Testis (tissue), 3 donors: ENCODE results near the gene SP140L. TPM values are rescaled to one million over a fixed set of nuclear protein-coding genes. Genes with fewer than 3 reads are reported as not detected.
"Not testable (repeated sequence)": the region's sequence is repeated elsewhere in the genome, so short reads cannot be mapped to it uniquely, and the experiment has no call there.

Source experiments
- DNase-seq: peaks from one replicate; pipeline ENCODE4 v3.0.0-alpha.2; 2019
- H3K27ac ChIP-seq, 2 donors: fragments of 200-600 bp; sonication (generic); one replicate each; pipeline ENCODE4 v1.5.1; 2019
- H3K27me3 ChIP-seq: fragments of 200-600 bp; sonication (generic); one replicate; pipeline ENCODE4 v1.5.1; 2019
- H3K36me3 ChIP-seq: fragments of 200-600 bp; sonication (generic); one replicate; pipeline ENCODE4 v1.5.1; 2017; ENCODE audit warnings: low read depth; ENCODE audit errors: missing control alignments
- H3K4me1 ChIP-seq: fragments of 200-600 bp; sonication (generic); one replicate; pipeline ENCODE4 v1.5.1; 2019
- H3K4me3 ChIP-seq, 2 donors: fragments of 200-600 bp; sonication (generic); one replicate each; pipeline ENCODE4 v1.5.1; 2017 to 2019
- H3K9me3 ChIP-seq: fragments of 200-600 bp; sonication (generic); one replicate; pipeline ENCODE4 v1.5.1; 2017
- POLR2A ChIP-seq: fragments of 450-650 bp; IDR thresholded peaks from one replicate; pipeline ENCODE4 v1.6.1; 2017; ENCODE audit warnings: antibody characterized with exemption, mild to moderate bottlenecking, moderate library complexity
- WGBS, 2 donors: methylation state at CpG; one replicate each; pipeline ENCODE4 v1.1.5; 2018; 5-methylcytosine and 5-hydroxymethylcytosine counted together
- intact Hi-C: fragments of 100-400 bp; cut with DNase I; formaldehyde crosslinking; loops from one replicate; pipeline ENCODE4 v1.15.1; 2023; ENCODE audit warnings: low total_unique reads
- polyA plus RNA-seq: library from polyadenylated mRNA; stranded (reverse); fragments of 350-450 nt; fragmentation: Illumina TruSeq; extraction: RNeasy Lipid Tissue Mini Kit (QIAGEN cat#74804); gene quantifications from one replicate; pipeline ENCODE4 v1.2.3, GENCODE V29; 2014; ENCODE audit warnings: low read depth, low replicate concordance; ENCODE audit not compliant: insufficient read depth
- total RNA-seq, 2 donors: library from RNA; depleted of rRNA; stranded (reverse); fragments of >200 nt; gene quantifications; one replicate each; pipeline ENCODE4 v1.2.3, GENCODE V29; 2016
- TF ChIP-seq, protein P1 (sequence below), 3 experiments: fragments of 450-650 bp in 2 of 3; fragments of 200-600 bp in 1 of 3; sonication (generic) in 1 of 3; IDR thresholded peaks; one replicate each; pipeline ENCODE4 v1.5.1; 2016 to 2019; ENCODE audit warnings: antibody characterized with exemption in 3 of 3, mild to moderate bottlenecking in 2 of 3, moderate library complexity in 1 of 3

Gene SP140L
- total and polyA plus RNA-seq, 3 donors from 2014 or later, result 7.2 to 21.9 (median 7.9) TPM

DNA sequence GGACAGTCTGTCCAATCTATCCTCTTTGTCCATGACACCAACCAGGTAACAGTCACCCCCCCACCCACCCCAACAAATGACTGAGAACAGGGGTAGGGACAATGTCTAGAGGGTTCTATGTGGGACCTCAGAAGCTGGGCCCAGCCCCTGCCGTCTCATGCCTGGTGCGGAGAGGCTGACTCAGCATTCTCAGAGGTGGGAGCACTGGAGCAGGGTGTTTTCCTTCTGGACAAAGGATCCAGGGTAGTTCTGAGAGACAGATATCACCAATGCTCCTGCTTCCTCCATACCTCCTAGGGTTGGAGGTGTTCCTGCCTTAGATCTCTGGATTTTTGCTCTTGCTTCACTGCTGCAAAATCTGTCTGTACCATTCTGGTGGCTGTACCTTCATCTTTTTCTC lies 55.1 kb downstream of the SP140L start:
- TF ChIP-seq, protein P1, sequence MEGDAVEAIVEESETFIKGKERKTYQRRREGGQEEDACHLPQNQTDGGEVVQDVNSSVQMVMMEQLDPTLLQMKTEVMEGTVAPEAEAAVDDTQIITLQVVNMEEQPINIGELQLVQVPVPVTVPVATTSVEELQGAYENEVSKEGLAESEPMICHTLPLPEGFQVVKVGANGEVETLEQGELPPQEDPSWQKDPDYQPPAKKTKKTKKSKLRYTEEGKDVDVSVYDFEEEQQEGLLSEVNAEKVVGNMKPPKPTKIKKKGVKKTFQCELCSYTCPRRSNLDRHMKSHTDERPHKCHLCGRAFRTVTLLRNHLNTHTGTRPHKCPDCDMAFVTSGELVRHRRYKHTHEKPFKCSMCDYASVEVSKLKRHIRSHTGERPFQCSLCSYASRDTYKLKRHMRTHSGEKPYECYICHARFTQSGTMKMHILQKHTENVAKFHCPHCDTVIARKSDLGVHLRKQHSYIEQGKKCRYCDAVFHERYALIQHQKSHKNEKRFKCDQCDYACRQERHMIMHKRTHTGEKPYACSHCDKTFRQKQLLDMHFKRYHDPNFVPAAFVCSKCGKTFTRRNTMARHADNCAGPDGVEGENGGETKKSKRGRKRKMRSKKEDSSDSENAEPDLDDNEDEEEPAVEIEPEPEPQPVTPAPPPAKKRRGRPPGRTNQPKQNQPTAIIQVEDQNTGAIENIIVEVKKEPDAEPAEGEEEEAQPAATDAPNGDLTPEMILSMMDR (IDR thresholded peaks at IDR 0.05), result no peak
- no peak for TF ChIP-seq POLR2A
- 96% methylated on average over 2 of the region's 2 CpGs; no CpG with 5 or more reads in 1 of the 2 donors for WGBS, 2 donors
- intact Hi-C loops, result no loop called here
- no peaks in the 10 kb centered on the region for H3K36me3 ChIP-seq
- no peaks in the 10 kb centered on the region for H3K27me3 ChIP-seq
- H3K4me3 ChIP-seq, result no peak overlapping the region
- DNase-seq, result no peak
- no peaks in the 10 kb centered on the region for H3K9me3 ChIP-seq
- no peak overlapping the region for H3K27ac ChIP-seq
- H3K4me1 ChIP-seq, result no peaks in the 10 kb centered on the region

DNA sequence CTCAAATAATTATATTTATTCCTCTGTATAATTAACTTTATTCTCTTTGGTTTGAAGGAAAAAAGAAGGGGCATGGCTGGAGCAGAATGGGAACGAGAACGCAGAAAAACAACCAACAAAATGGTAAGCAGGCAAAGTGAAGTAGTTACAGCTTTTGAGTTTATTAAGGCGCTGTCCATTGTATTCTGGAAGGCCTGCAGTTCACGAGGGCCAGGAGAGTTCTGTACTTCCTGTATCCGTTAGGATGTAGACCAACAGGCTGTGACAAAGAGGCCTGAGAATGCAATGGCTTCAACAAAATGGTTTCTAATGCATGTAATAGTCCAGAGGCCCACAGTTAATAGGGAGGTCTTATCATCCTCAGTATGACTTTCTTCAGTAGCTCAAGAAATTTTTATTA lies 56.5 kb downstream of the SP140L start:
- DNase-seq, result no peak
- H3K4me3 ChIP-seq, result no peak overlapping the region
- H3K27ac ChIP-seq, result no peak overlapping the region
- intact Hi-C loops, result no loop called here
- no peaks in the 10 kb centered on the region for H3K9me3 ChIP-seq
- no peaks in the 10 kb centered on the region for H3K27me3 ChIP-seq
- H3K36me3 ChIP-seq, result no peaks in the 10 kb centered on the region
- no peak for TF ChIP-seq POLR2A
- TF ChIP-seq, protein P1 (IDR thresholded peaks at IDR 0.05), result no peak
- 69 to 72% methylated on average over 5 of the region's 5 CpGs for WGBS, 2 donors
- H3K4me1 ChIP-seq, result no peaks in the 10 kb centered on the region

DNA sequence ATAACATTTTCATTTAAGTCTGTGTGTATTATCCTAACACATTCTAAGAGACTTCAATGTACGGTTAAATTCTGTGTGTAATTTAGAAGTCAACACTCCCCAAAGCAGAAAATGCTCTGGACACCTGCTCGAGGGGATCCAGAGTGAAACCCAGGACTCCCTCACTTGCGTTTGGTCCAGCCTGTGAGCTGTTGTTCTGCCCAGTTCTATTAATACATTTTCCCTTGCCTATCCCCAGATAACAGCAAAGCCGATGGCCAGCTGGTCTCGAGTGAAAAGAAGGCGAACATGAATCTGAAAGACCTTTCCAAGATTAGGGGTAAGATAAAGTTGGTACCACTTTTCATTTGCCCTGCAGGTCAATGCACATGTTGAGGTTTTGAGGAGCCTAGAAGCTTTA lies 58.0 kb downstream of the SP140L start:
- Histone ChIP-seq H3K27me3 (no peaks in the 10 kb centered on the region), H3K27ac (no peak overlapping the region), H3K36me3 (no peaks in the 10 kb centered on the region), H3K4me3 (no peak overlapping the region), H3K4me1 (no peaks in the 10 kb centered on the region), H3K9me3 (no peaks in the 10 kb centered on the region)
- WGBS, 2 donors, result 90% methylated on average over 6 of the region's 6 CpGs
- no peak for DNase-seq
- no peak for TF ChIP-seq POLR2A
- TF ChIP-seq, protein P1 (IDR thresholded peaks at IDR 0.05), result no peak
- intact Hi-C loops, result no loop called here

DNA sequence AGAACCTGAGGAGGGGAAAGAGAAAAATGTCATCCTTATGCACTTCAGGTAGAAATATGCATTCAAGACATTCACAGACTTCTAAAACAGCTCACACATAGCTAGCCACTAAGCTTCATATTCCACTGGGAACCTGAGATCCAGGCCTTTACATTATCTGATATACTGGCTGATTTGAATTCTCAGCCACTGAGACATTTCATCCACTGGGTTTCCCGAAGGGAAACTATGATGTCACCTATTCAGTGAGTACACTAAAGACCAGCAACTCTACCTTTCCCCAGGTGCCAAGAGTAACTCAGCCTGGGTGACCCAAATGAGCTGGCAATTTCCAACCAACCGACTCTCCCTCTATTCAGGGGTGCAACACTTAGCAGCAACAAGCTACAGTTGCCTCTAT lies 67.3 kb downstream of the SP140L start:
- no peak overlapping the region for H3K27ac ChIP-seq
- no peaks in the 10 kb centered on the region for H3K4me1 ChIP-seq
- intact Hi-C loops, result no loop called here
- no peaks in the 10 kb centered on the region for H3K36me3 ChIP-seq
- H3K9me3 ChIP-seq, result no peaks in the 10 kb centered on the region
- 82 to 93% methylated on average over 2 of the region's 2 CpGs for WGBS, 2 donors
- H3K27me3 ChIP-seq, result no peaks in the 10 kb centered on the region
- TF ChIP-seq, protein P1 (IDR thresholded peaks at IDR 0.05), result no peak
- TF ChIP-seq POLR2A, result no peak
- DNase-seq, result no peak
- H3K4me3 ChIP-seq, result no peak overlapping the region

DNA sequence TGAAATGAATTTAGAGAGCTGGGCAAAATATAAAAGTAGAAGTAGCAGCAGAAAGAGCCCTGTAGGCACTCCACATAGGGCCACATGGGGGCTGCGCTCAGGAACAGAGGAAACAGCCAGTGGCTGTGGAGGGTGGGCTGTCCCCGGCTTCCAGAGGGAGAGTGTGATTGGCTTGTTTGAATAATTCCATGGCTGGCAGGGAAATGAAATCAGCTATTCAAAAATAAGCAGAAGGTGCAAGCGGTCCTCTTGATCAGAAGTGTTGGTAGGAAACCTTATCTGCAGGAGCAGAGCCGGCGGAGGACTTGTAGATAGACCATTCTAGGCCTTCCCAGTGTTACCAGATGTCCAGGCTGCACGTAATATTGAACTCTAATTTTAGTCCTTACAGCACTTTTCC lies 71.7 kb downstream of the SP140L start:
- DNase-seq, intact Hi-C loops, H3K27me3 ChIP-seq, H3K27ac ChIP-seq, H3K36me3 ChIP-seq, H3K4me3 ChIP-seq, H3K4me1 ChIP-seq, H3K9me3 ChIP-seq: not testable (repeated sequence)
- 88 to 90% methylated on average over 6 of the region's 6 CpGs for WGBS, 2 donors
